ENCODE data around the gene PPTC7. TPM values are rescaled to one million over a fixed set of nuclear protein-coding genes. Genes with fewer than 3 reads are reported as not detected.
A peak's percentile ranks its signal among the peaks of the same experiment; 100 is the strongest.

Gene PPTC7
- total RNA-seq, 1 donor from 2014 or later, result 14.2 TPM

DNA sequence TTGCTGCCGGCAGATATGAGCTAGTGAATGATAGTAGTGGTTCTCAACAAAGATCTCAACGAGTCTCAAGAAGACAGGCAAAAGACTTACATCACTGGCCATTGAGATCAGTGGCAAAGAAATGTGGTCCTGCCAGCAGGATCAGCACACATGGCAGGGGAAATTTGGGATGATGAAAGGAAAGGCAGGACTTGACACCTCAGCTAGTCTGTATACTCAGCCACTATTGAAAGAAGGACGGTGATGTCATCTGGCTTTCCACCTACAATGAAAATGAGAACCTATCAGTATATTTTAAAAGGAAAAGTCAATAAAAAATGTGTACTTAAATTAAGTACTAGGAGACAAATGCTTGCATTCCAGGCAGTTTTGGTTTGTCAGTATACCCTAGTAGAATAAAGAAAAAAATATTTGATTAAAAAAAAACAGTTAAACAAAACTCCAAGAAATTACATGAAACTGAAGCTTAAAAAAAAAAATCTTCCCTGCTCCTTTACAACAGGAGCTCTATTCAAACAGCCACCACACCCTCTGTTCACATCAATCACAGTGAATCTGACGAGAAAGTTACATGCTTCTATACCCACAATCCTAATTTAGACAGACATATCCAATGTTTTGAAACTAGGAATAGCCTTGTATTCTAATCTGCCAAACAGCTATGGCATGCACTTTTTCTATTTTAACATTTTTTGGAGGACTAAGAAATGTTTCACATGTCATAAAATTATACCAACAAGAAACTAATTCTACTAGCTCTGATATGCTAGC lies 46.1 kb downstream of the PPTC7 start:
- Mint-ChIP-seq H3K4me3 (no peak overlapping the region), H3K4me1 (peaks cover 14% of the 10 kb centered on the region), H3K27ac (peak overlapping the region; percentile 37), H3K27me3 (ENCODE audit: low read depth) (no peaks in the 10 kb centered on the region), H3K9me3 (no peaks in the 10 kb centered on the region), H3K36me3 (peaks cover 8% of the 10 kb centered on the region)
- TF ChIP-seq, protein P1, sequence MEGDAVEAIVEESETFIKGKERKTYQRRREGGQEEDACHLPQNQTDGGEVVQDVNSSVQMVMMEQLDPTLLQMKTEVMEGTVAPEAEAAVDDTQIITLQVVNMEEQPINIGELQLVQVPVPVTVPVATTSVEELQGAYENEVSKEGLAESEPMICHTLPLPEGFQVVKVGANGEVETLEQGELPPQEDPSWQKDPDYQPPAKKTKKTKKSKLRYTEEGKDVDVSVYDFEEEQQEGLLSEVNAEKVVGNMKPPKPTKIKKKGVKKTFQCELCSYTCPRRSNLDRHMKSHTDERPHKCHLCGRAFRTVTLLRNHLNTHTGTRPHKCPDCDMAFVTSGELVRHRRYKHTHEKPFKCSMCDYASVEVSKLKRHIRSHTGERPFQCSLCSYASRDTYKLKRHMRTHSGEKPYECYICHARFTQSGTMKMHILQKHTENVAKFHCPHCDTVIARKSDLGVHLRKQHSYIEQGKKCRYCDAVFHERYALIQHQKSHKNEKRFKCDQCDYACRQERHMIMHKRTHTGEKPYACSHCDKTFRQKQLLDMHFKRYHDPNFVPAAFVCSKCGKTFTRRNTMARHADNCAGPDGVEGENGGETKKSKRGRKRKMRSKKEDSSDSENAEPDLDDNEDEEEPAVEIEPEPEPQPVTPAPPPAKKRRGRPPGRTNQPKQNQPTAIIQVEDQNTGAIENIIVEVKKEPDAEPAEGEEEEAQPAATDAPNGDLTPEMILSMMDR (IDR thresholded peaks at IDR 0.05; ENCODE audit: unreplicated experiment), result no peak
- DNase-seq (ENCODE audit: low spot score in 2 of 2, unreplicated experiment in 2 of 2), result no peak

DNA sequence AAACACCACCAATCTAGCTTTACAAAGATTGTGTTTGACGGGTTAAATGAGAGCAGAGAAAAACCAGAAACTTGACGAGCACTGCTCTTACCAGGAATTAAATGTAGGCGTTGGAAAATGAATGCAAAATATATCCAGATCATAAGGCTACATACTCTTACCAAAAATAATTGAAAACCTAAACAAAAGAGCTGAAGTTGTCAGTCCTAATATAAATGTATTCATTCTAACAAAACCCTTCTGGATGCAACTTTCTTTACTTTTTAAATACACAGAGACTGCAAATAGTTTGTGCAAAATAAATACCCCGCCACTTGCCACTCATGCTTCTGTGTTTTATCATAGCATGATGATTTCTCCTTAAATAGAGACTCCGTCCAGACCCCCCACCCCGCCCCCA lies 48.3 kb downstream of the PPTC7 start:
- H3K9me3 Mint-ChIP-seq, result no peaks in the 10 kb centered on the region
- no peak for DNase-seq (ENCODE audit: low spot score in 2 of 2, unreplicated experiment in 2 of 2)
- no peak overlapping the region for H3K4me3 Mint-ChIP-seq
- TF ChIP-seq, protein P1 (IDR thresholded peaks at IDR 0.05; ENCODE audit: unreplicated experiment), result no peak
- no peak overlapping the region for H3K27ac Mint-ChIP-seq
- H3K4me1 Mint-ChIP-seq, result peaks cover 14% of the 10 kb centered on the region
- H3K36me3 Mint-ChIP-seq, result peaks cover 10% of the 10 kb centered on the region
- H3K27me3 Mint-ChIP-seq (ENCODE audit: low read depth), result no peaks in the 10 kb centered on the region

DNA sequence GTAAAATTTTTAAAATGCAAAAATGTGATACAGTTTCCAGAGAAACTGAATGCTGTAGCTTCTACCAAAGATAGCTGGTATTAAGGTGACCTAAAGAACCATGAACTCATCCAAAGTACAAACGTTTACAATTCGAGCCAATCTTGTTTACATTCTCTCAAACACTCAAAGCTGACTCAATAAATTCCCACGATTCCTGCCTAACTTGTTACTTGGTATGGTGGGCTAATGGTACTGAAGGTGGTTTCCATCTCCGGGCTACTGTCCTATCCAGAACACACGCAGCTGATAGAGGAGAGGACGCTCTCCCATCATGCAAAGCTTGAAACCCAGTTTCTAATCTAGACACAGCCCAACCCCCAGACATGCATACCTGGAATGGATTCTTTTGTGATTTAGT lies 49.5 kb downstream of the PPTC7 start:
- Mint-ChIP-seq H3K9me3 (no peaks in the 10 kb centered on the region), H3K27ac (peak overlapping the region; percentile 54), H3K27me3 (ENCODE audit: low read depth) (no peaks in the 10 kb centered on the region), H3K4me1 (peaks cover 14% of the 10 kb centered on the region), H3K36me3 (peaks cover 16% of the 10 kb centered on the region), H3K4me3 (no peak overlapping the region)
- TF ChIP-seq, protein P1 (IDR thresholded peaks at IDR 0.05; ENCODE audit: unreplicated experiment), result no peak
- no peak for DNase-seq (ENCODE audit: low spot score in 2 of 2, unreplicated experiment in 2 of 2)

DNA sequence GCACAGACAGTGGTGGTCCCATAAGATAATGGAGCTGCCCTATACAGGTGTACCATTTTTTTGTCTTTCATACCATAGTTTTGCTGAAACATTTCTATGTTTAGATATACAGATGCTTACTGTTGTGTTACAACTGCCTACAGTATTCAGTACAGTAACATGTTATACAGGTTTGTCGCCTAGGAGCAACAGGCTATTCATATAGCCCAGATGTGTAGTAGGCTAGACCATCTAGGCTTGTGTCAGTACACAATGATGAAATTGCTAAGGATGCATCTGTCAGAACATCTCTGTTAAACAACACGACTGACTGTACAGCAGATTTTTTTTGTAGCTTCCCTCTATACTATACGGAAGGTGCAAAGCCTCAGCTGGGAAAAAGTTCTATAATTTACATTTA lies 50.5 kb downstream of the PPTC7 start:
- no peak for DNase-seq (ENCODE audit: low spot score in 2 of 2, unreplicated experiment in 2 of 2)
- Mint-ChIP-seq H3K4me3 (no peak overlapping the region), H3K36me3 (peaks cover 12% of the 10 kb centered on the region), H3K4me1 (peaks cover 8% of the 10 kb centered on the region), H3K27me3 (ENCODE audit: low read depth) (no peaks in the 10 kb centered on the region), H3K27ac (no peak overlapping the region), H3K9me3 (no peaks in the 10 kb centered on the region)
- TF ChIP-seq, protein P1 (IDR thresholded peaks at IDR 0.05; ENCODE audit: unreplicated experiment), result no peak

DNA sequence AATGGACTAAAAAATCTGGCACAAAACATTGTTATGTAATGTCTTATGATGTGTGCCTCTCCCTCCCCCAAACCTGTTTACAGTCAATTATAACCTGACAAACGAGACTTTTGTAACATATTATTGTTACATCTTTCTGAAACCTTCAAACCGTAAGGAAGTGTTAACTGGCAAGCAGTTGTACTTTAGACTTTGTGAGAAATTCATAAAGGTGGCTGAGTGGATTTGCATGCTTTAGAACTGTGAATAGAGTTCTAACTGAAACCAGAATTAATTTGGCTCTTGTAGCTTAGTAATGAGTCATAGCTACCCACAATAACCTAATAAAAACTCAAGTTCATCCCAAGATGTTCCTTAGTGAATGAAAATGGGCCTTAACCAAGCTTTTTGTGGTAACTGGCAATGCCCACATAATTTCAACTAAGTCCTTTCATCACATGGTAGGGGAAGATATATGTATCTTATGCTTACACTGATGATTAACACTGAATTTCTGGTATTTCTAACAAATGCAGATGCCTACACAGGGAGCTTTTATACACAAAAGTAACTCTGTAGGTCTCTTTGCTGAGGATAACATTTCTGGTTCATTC lies 51.3 kb downstream of the PPTC7 start:
- H3K4me1 Mint-ChIP-seq, result peaks cover 5% of the 10 kb centered on the region
- H3K27ac Mint-ChIP-seq, result no peak overlapping the region
- no peaks in the 10 kb centered on the region for H3K27me3 Mint-ChIP-seq (ENCODE audit: low read depth)
- H3K36me3 Mint-ChIP-seq, result peaks cover 12% of the 10 kb centered on the region
- no peak for DNase-seq (ENCODE audit: low spot score in 2 of 2, unreplicated experiment in 2 of 2)
- TF ChIP-seq, protein P1 (IDR thresholded peaks at IDR 0.05; ENCODE audit: unreplicated experiment), result no peak
- no peaks in the 10 kb centered on the region for H3K9me3 Mint-ChIP-seq
- no peak overlapping the region for H3K4me3 Mint-ChIP-seq
